SU-DHL-6 (cell line): ENCODE results near the gene IPPK.

Experiments used
- CTCF ChIP-seq: fragments of 200-600 bp; sonication (generic); IDR thresholded peaks from one replicate; pipeline ENCODE4 v1.5.1; 2017; ENCODE audit warnings: antibody characterized with exemption, mild to moderate bottlenecking, low read length, moderate library complexity; ENCODE audit not compliant: insufficient read depth, poor library complexity, severe bottlenecking
- EZH2phosphoT487 ChIP-seq: fragments of 200-600 bp; sonication (generic), shearing (Covaris generic); conservative IDR thresholded peaks from 2 replicates; pipeline ENCODE4 v1.6.1; 2018; ENCODE audit warnings: mild to moderate bottlenecking, antibody characterized with exemption, low read length, moderate library complexity, mixed read lengths

- TF ChIP-seq CTCF (no peak), EZH2phosphoT487 (no peak)
These were observed 17.5 kb downstream of the IPPK start for GRCh38 chr9:92652461-92652860.
